ENCODE data around the gene ZBTB2. TPM values are rescaled to one million over a fixed set of nuclear protein-coding genes. Genes with fewer than 3 reads are reported as not detected.

Gene ZBTB2
- polyA plus RNA-seq, 2 donors: 4.6 to 5.3 TPM

GRCh38 chr6:151379933-151380847, 11.2 kb downstream of the ZBTB2 start:
- Histone ChIP-seq H3K27me3 (ENCODE audit: control insufficient read depth in 1 of 2, insufficient read depth in 2 of 2, low read length in 2 of 2) (no peaks in the 10 kb centered on the region), H3K27ac (ENCODE audit: low read depth in 2 of 2, low read length in 1 of 2) (peak overlapping the region in 1 of 2 donors; percentile 67), H3K4me1 (ENCODE audit: control insufficient read depth in 2 of 2, insufficient read depth in 2 of 2, low read length in 1 of 2) (peaks cover 0 to 6% of the 10 kb centered on the region in 2 donors), H3K4me3 (ENCODE audit: low read depth in 1 of 2, low read length in 2 of 2) (no peak overlapping the region), H3K9me3 (ENCODE audit: control insufficient read depth in 2 of 2, insufficient read depth in 1 of 2, low read depth in 1 of 2, low read length in 1 of 2) (no peaks in the 10 kb centered on the region), H3K36me3 (ENCODE audit: control insufficient read depth in 2 of 2, insufficient read depth in 2 of 2, low read length in 1 of 2) (no peaks in the 10 kb centered on the region)
- WGBS, 2 donors: 81% methylated on average over 14 of the region's 14 CpGs

GRCh38 chr6:151377095-151377494, 14.3 kb downstream of the ZBTB2 start:
- H3K36me3 ChIP-seq (ENCODE audit: control insufficient read depth in 2 of 2, insufficient read depth in 2 of 2, low read length in 1 of 2): no peaks in the 10 kb centered on the region
- H3K9me3 ChIP-seq (ENCODE audit: control insufficient read depth in 2 of 2, insufficient read depth in 1 of 2, low read depth in 1 of 2, low read length in 1 of 2): no peaks in the 10 kb centered on the region
- no peak overlapping the region for H3K4me3 ChIP-seq (ENCODE audit: low read depth in 1 of 2, low read length in 2 of 2)
- no peak overlapping the region for H3K27ac ChIP-seq (ENCODE audit: low read depth in 2 of 2, low read length in 1 of 2)
- 83 to 85% methylated on average over 3 of the region's 3 CpGs for WGBS, 2 donors
- H3K4me1 ChIP-seq (ENCODE audit: control insufficient read depth in 2 of 2, insufficient read depth in 2 of 2, low read length in 1 of 2): peaks cover 0 to 6% of the 10 kb centered on the region in 2 donors
- H3K27me3 ChIP-seq (ENCODE audit: control insufficient read depth in 1 of 2, insufficient read depth in 2 of 2, low read length in 2 of 2): no peaks in the 10 kb centered on the region

- H3K36me3 ChIP-seq (ENCODE audit: control insufficient read depth in 2 of 2, insufficient read depth in 2 of 2, low read length in 1 of 2): peaks cover 0 to under 1% of the 10 kb centered on the region in 2 donors
- H3K9me3 ChIP-seq (ENCODE audit: control insufficient read depth in 2 of 2, insufficient read depth in 1 of 2, low read depth in 1 of 2, low read length in 1 of 2): no peaks in the 10 kb centered on the region
- WGBS, 2 donors: 63 to 76% methylated on average over 1 of the region's 1 CpG
Measured at GRCh38 chr6:151376440-151376839, 14.9 kb downstream of the ZBTB2 start.

GRCh38 chr6:151375833-151376232, 15.5 kb downstream of the ZBTB2 start:
- Histone ChIP-seq H3K27me3 (ENCODE audit: control insufficient read depth in 1 of 2, insufficient read depth in 2 of 2, low read length in 2 of 2) (no peaks in the 10 kb centered on the region), H3K9me3 (ENCODE audit: control insufficient read depth in 2 of 2, insufficient read depth in 1 of 2, low read depth in 1 of 2, low read length in 1 of 2) (no peaks in the 10 kb centered on the region), H3K4me1 (ENCODE audit: control insufficient read depth in 2 of 2, insufficient read depth in 2 of 2, low read length in 1 of 2) (peaks cover 0 to 4% of the 10 kb centered on the region in 2 donors), H3K27ac (ENCODE audit: low read depth in 2 of 2, low read length in 1 of 2) (no peak overlapping the region), H3K36me3 (ENCODE audit: control insufficient read depth in 2 of 2, insufficient read depth in 2 of 2, low read length in 1 of 2) (peaks cover 3 to 6% of the 10 kb centered on the region in 2 donors), H3K4me3 (ENCODE audit: low read depth in 1 of 2, low read length in 2 of 2) (no peak overlapping the region)
- WGBS, 2 donors: 98% methylated on average over 2 of the region's 2 CpGs

More at GRCh38 chr6:151376440-151376839, 14.9 kb downstream of the ZBTB2 start:
- Histone ChIP-seq H3K27me3 (ENCODE audit: control insufficient read depth in 1 of 2, insufficient read depth in 2 of 2, low read length in 2 of 2) (no peaks in the 10 kb centered on the region), H3K4me3 (ENCODE audit: low read depth in 1 of 2, low read length in 2 of 2) (no peak overlapping the region), H3K4me1 (ENCODE audit: control insufficient read depth in 2 of 2, insufficient read depth in 2 of 2, low read length in 1 of 2) (peaks cover 0 to 6% of the 10 kb centered on the region in 2 donors), H3K27ac (ENCODE audit: low read depth in 2 of 2, low read length in 1 of 2) (no peak overlapping the region)

- Histone ChIP-seq H3K4me1 (ENCODE audit: control insufficient read depth in 2 of 2, insufficient read depth in 2 of 2, low read length in 1 of 2) (no peaks in the 10 kb centered on the region), H3K4me3 (ENCODE audit: low read depth in 1 of 2, low read length in 2 of 2) (no peak overlapping the region), H3K36me3 (ENCODE audit: control insufficient read depth in 2 of 2, insufficient read depth in 2 of 2, low read length in 1 of 2) (peaks cover 3 to 6% of the 10 kb centered on the region in 2 donors), H3K27ac (ENCODE audit: low read depth in 2 of 2, low read length in 1 of 2) (no peak overlapping the region), H3K9me3 (ENCODE audit: control insufficient read depth in 2 of 2, insufficient read depth in 1 of 2, low read depth in 1 of 2, low read length in 1 of 2) (no peaks in the 10 kb centered on the region), H3K27me3 (ENCODE audit: control insufficient read depth in 1 of 2, insufficient read depth in 2 of 2, low read length in 2 of 2) (no peaks in the 10 kb centered on the region)
- WGBS, 2 donors: 73 to 79% methylated on average over 5 of the region's 5 CpGs
Measured at GRCh38 chr6:151374036-151374683, 17.2 kb downstream of the ZBTB2 start.

GRCh38 chr6:151372164-151372563, 19.2 kb downstream of the ZBTB2 start:
- no peaks in the 10 kb centered on the region for H3K27me3 ChIP-seq (ENCODE audit: control insufficient read depth in 1 of 2, insufficient read depth in 2 of 2, low read length in 2 of 2)
- H3K4me1 ChIP-seq (ENCODE audit: control insufficient read depth in 2 of 2, insufficient read depth in 2 of 2, low read length in 1 of 2): no peaks in the 10 kb centered on the region
- peaks cover 3 to 6% of the 10 kb centered on the region in 2 donors for H3K36me3 ChIP-seq (ENCODE audit: control insufficient read depth in 2 of 2, insufficient read depth in 2 of 2, low read length in 1 of 2)
- H3K27ac ChIP-seq (ENCODE audit: low read depth in 2 of 2, low read length in 1 of 2): no peak overlapping the region
- H3K4me3 ChIP-seq (ENCODE audit: low read depth in 1 of 2, low read length in 2 of 2): no peak overlapping the region
- 83 to 84% methylated on average over 5 of the region's 5 CpGs for WGBS, 2 donors
- no peaks in the 10 kb centered on the region for H3K9me3 ChIP-seq (ENCODE audit: control insufficient read depth in 2 of 2, insufficient read depth in 1 of 2, low read depth in 1 of 2, low read length in 1 of 2)

- Histone ChIP-seq H3K4me1 (ENCODE audit: control insufficient read depth in 2 of 2, insufficient read depth in 2 of 2, low read length in 1 of 2) (no peaks in the 10 kb centered on the region), H3K27ac (ENCODE audit: low read depth in 2 of 2, low read length in 1 of 2) (no peak overlapping the region), H3K27me3 (ENCODE audit: control insufficient read depth in 1 of 2, insufficient read depth in 2 of 2, low read length in 2 of 2) (no peaks in the 10 kb centered on the region), H3K9me3 (ENCODE audit: control insufficient read depth in 2 of 2, insufficient read depth in 1 of 2, low read depth in 1 of 2, low read length in 1 of 2) (no peaks in the 10 kb centered on the region), H3K4me3 (ENCODE audit: low read depth in 1 of 2, low read length in 2 of 2) (no peak overlapping the region), H3K36me3 (ENCODE audit: control insufficient read depth in 2 of 2, insufficient read depth in 2 of 2, low read length in 1 of 2) (peaks cover 9 to 16% of the 10 kb centered on the region in 2 donors)
- 85 to 88% methylated on average over 6 of the region's 6 CpGs for WGBS, 2 donors
Measured at GRCh38 chr6:151370509-151371078, 20.8 kb downstream of the ZBTB2 start.

- no peaks in the 10 kb centered on the region for H3K9me3 ChIP-seq (ENCODE audit: control insufficient read depth in 2 of 2, insufficient read depth in 1 of 2, low read depth in 1 of 2, low read length in 1 of 2)
- H3K27ac ChIP-seq (ENCODE audit: low read depth in 2 of 2, low read length in 1 of 2): no peak overlapping the region
- peaks cover 11 to 13% of the 10 kb centered on the region in 2 donors for H3K36me3 ChIP-seq (ENCODE audit: control insufficient read depth in 2 of 2, insufficient read depth in 2 of 2, low read length in 1 of 2)
- H3K4me1 ChIP-seq (ENCODE audit: control insufficient read depth in 2 of 2, insufficient read depth in 2 of 2, low read length in 1 of 2): no peaks in the 10 kb centered on the region
- 92 to 97% methylated on average over 6 of the region's 6 CpGs for WGBS, 2 donors
- H3K27me3 ChIP-seq (ENCODE audit: control insufficient read depth in 1 of 2, insufficient read depth in 2 of 2, low read length in 2 of 2): no peaks in the 10 kb centered on the region
- no peak overlapping the region for H3K4me3 ChIP-seq (ENCODE audit: low read depth in 1 of 2, low read length in 2 of 2)
Measured at GRCh38 chr6:151365233-151365632, 26.1 kb downstream of the ZBTB2 start.

GRCh38 chr6:151359486-151359885, 31.9 kb downstream of the ZBTB2 start:
- no peaks in the 10 kb centered on the region for H3K27me3 ChIP-seq (ENCODE audit: control insufficient read depth in 1 of 2, insufficient read depth in 2 of 2, low read length in 2 of 2)
- no peak overlapping the region for H3K4me3 ChIP-seq (ENCODE audit: low read depth in 1 of 2, low read length in 2 of 2)
- WGBS, 2 donors: 94% methylated on average over 5 of the region's 5 CpGs
- no peaks in the 10 kb centered on the region for H3K9me3 ChIP-seq (ENCODE audit: control insufficient read depth in 2 of 2, insufficient read depth in 1 of 2, low read depth in 1 of 2, low read length in 1 of 2)
- H3K4me1 ChIP-seq (ENCODE audit: control insufficient read depth in 2 of 2, insufficient read depth in 2 of 2, low read length in 1 of 2): no peaks in the 10 kb centered on the region
- H3K27ac ChIP-seq (ENCODE audit: low read depth in 2 of 2, low read length in 1 of 2): no peak overlapping the region
- no peaks in the 10 kb centered on the region for H3K36me3 ChIP-seq (ENCODE audit: control insufficient read depth in 2 of 2, insufficient read depth in 2 of 2, low read length in 1 of 2)
